GM12878 (cell line): ENCODE measurements around the gene IGSF8. TPM values are rescaled to one million over a fixed set of nuclear protein-coding genes. Genes with fewer than 3 reads are reported as not detected.

Experiments
- ATAC-seq: fragments of 200-7000 bp; cut with Tn5 transposase; 3 replicates; pipeline ENCODE4 v1.9.1; 2020; ENCODE audit warnings: mild to moderate bottlenecking, moderate library complexity
- BruUV-seq: library from RNA; stranded (reverse); fragments of 400-500 nt; replicated peaks from 2 replicates; lab custom pipeline; 2021; lab: Mats Ljungman, UMichigan
- CTCF ChIA-PET: fragments of 300-600 bp; sonication (Branson Sonifier 250); formaldehyde crosslinking; extraction: SDS; loops from one replicate; lab custom pipeline; 2021; ENCODE audit warnings: inconsistent platforms; lab: Yijun Ruan, JAX
- POLR2A ChIA-PET: fragments of 350-600 bp; formaldehyde crosslinking; extraction: SDS; loops from one replicate; lab custom pipeline; 2021; ENCODE audit warnings: inconsistent platforms; lab: Charles Lee
- RAD21 ChIA-PET: fragments of 300-600 bp; sonication (Branson Sonifier 250); formaldehyde crosslinking; loops from one replicate; lab custom pipeline; 2023; ENCODE audit warnings: antibody characterized with exemption; ENCODE audit not compliant: unreplicated experiment; lab: Charles Lee
- SMC1A ChIA-PET: fragments of 300-600 bp; sonication (Branson Sonifier 250); formaldehyde crosslinking; loops from one replicate; lab custom pipeline; 2023; ENCODE audit not compliant: unreplicated experiment, uncharacterized antibody; lab: Charles Lee
- DNase-seq: peaks from one replicate; pipeline ENCODE4 v3.0.0-alpha.2; 2011; ENCODE audit warnings: low read depth, low spot score
- FAIRE-seq: peaks from 3 replicates; lab custom pipeline; 2011; peaks lifted over from hg19 to GRCh38; lab: Jason Lieb, UNC
- H2AFZ ChIP-seq: 2 replicates; pipeline ENCODE4 v1.6.0; 2011; ENCODE audit warnings: low read depth, low read length, control low read depth; ENCODE audit not compliant: control insufficient read depth
- H3K27ac ChIP-seq: 2 replicates; pipeline ENCODE4 v1.5.1; 2011; ENCODE audit warnings: control low read depth; ENCODE audit not compliant: control insufficient read depth, insufficient read depth
- H3K27me3 ChIP-seq, 2 experiments: replicated peaks in 1 of 2; 2 replicates each; pipeline versions ENCODE4 v1.6.0 to v1.6.1; 2011; ENCODE audit warnings: low read length in 1 of 2; ENCODE audit not compliant: control insufficient read depth in 2 of 2, insufficient read depth in 2 of 2
- H3K36me3 ChIP-seq, 2 experiments: 2 replicates each; pipeline ENCODE4 v1.5.1; 2011; ENCODE audit warnings: low read length in 1 of 2; ENCODE audit not compliant: control insufficient read depth in 2 of 2, insufficient read depth in 2 of 2
- H3K4me1 ChIP-seq: 2 replicates; pipeline ENCODE4 v1.6.1; 2011; ENCODE audit warnings: mild to moderate bottlenecking, low read length, moderate library complexity, mixed read lengths; ENCODE audit not compliant: control insufficient read depth, insufficient read depth
- H3K4me2 ChIP-seq: 2 replicates; pipeline ENCODE4 v1.6.0; 2011; ENCODE audit warnings: control low read depth; ENCODE audit not compliant: control insufficient read depth, insufficient read depth
- H3K4me3 ChIP-seq: fragments of 200-600 bp; sonication (generic); 2 replicates; pipeline ENCODE4 v1.5.1; 2016
- H3K79me2 ChIP-seq: 2 replicates; pipeline ENCODE4 v1.6.0; 2011; ENCODE audit warnings: low read length; ENCODE audit not compliant: control insufficient read depth, insufficient read depth
- H3K9ac ChIP-seq: 2 replicates; pipeline ENCODE4 v1.8.0; 2011; ENCODE audit warnings: low read length, control low read depth, mixed read lengths; ENCODE audit not compliant: control insufficient read depth, insufficient read depth
- H3K9me3 ChIP-seq: replicated peaks from 3 replicates; pipeline ENCODE4 v1.5.1; 2011; ENCODE audit warnings: mild to moderate bottlenecking, low read length; ENCODE audit not compliant: control insufficient read depth, insufficient read depth
- H4K20me1 ChIP-seq: 2 replicates; pipeline ENCODE4 v1.6.0; 2011; ENCODE audit not compliant: control insufficient read depth, insufficient read depth
- BACH1 ChIP-seq: fragments of 450-650 bp; IDR thresholded peaks from 2 replicates; pipeline ENCODE4 v1.6.1; 2017; ENCODE audit warnings: mild to moderate bottlenecking, borderline replicate concordance
- DPF2 ChIP-seq: fragments of 450-650 bp; IDR thresholded peaks from 2 replicates; pipeline ENCODE4 v1.6.1; 2017; ENCODE audit warnings: mild to moderate bottlenecking
- GATAD2B ChIP-seq: fragments of 450-650 bp; conservative IDR thresholded peaks from 2 replicates; pipeline ENCODE4 v1.6.1; 2017; ENCODE audit warnings: low read depth, mild to moderate bottlenecking, moderate library complexity
- IKZF1 ChIP-seq: fragments of 450-650 bp; conservative IDR thresholded peaks from 2 replicates; pipeline ENCODE4 v1.6.1; 2017; ENCODE audit warnings: antibody characterized with exemption, mild to moderate bottlenecking
- MXI1 ChIP-seq: fragments of 150-350 bp; IDR thresholded peaks from 2 replicates; pipeline ENCODE4 v1.6.1; 2011; ENCODE audit warnings: low read depth, mild to moderate bottlenecking, inconsistent platforms, low read length, improper control_type of control experiment
- NR2C1 ChIP-seq: fragments of 450-650 bp; IDR thresholded peaks from 2 replicates; pipeline ENCODE4 v1.6.1; 2017; ENCODE audit warnings: antibody characterized with exemption, mild to moderate bottlenecking, moderate library complexity
- NR2F1 ChIP-seq: fragments of 450-650 bp; conservative IDR thresholded peaks from 2 replicates; pipeline ENCODE4 v1.6.1; 2017; ENCODE audit warnings: mild to moderate bottlenecking
- PRDM15 ChIP-seq: fragments of 450-650 bp; formaldehyde crosslinking; IDR thresholded peaks from 2 replicates; pipeline ENCODE4 v1.4.0; 2020; ENCODE audit warnings: mild to moderate bottlenecking, moderate library complexity
- RAD21 ChIP-seq: IDR thresholded peaks from 2 replicates; pipeline ENCODE4 v1.6.1; 2011; ENCODE audit warnings: mild to moderate bottlenecking, low read depth, low read length, moderate library complexity; ENCODE audit not compliant: insufficient read depth
- RAD51 ChIP-seq: fragments of 450-650 bp; IDR thresholded peaks from 2 replicates; pipeline ENCODE4 v1.6.1; 2016; ENCODE audit warnings: moderate library complexity, mild to moderate bottlenecking, inconsistent platforms
- STAT1 ChIP-seq: fragments of 450-650 bp; conservative IDR thresholded peaks from 2 replicates; pipeline ENCODE4 v1.6.1; 2014; ENCODE audit warnings: antibody characterized with exemption, mild to moderate bottlenecking
- SUZ12 ChIP-seq: fragments of 200-600 bp; sonication (generic); IDR thresholded peaks from one replicate; pipeline ENCODE4 v1.6.1; 2018; ENCODE audit warnings: antibody characterized with exemption, mild to moderate bottlenecking; ENCODE audit not compliant: unreplicated experiment
- YBX1 ChIP-seq: fragments of 450-650 bp; IDR thresholded peaks from 2 replicates; pipeline ENCODE4 v1.6.1; 2016; ENCODE audit warnings: antibody characterized with exemption
- WGBS: methylation state at CpG from one replicate; pipeline ENCODE4 v1.1.6; 2016; ENCODE audit warnings: low lambda C conversion rate; ENCODE audit not compliant: insufficient replicate concordance, insufficient coverage; ENCODE audit errors: missing lambda C conversion rate; 5-methylcytosine and 5-hydroxymethylcytosine counted together
- in situ Hi-C: fragments of 300-500 bp; cut with MboI; formaldehyde crosslinking; loops from 9 replicates; pipeline ENCODE4 v1.14.3; 2018; ENCODE audit warnings: mixed read lengths
- intact Hi-C: fragments of 100-400 bp; cut with micrococcal nuclease; formaldehyde crosslinking; loops from one replicate; pipeline ENCODE4 v1.14.2; 2022; ENCODE audit not compliant: unreplicated experiment
- polyA plus RNA-seq, 11 experiments: library from polyadenylated mRNA; depleted of rRNA in 4 of 11; unstranded in 6 of 11; stranded (reverse) in 5 of 11; fragments of >200 nt; fragmentation: Nextera tagmentation in 4 of 11; fragmentation: Illumina TruSeq in 1 of 11; extraction: Ambion mirVana in 4 of 11; extraction: Trizol in 1 of 11; gene quantifications; 1 replicate in 1 of 11; 2 replicates in 10 of 11; pipeline versions ENCODE4 v1.2.1 to v1.2.3, GENCODE V29; 2011 to 2016; ENCODE audit warnings: inconsistent platforms in 2 of 11, missing spikeins in 2 of 11, low read depth in 1 of 11
- total RNA-seq, 4 experiments: library from RNA; depleted of rRNA in 3 of 4; stranded (reverse); fragments of >200 nt in 3 of 4; fragmentation: Illumina TruSeq in 1 of 4; extraction: Trizol in 1 of 4; gene quantifications; 2 replicates each; pipeline versions ENCODE4 v1.2.1 to v1.2.3, GENCODE V29; 2013 to 2021
- TF ChIP-seq, protein P1 (sequence below): fragments of 450-650 bp; IDR thresholded peaks from 2 replicates; pipeline ENCODE4 v1.6.1; 2017; ENCODE audit warnings: borderline replicate concordance
- TF ChIP-seq, protein P2 (sequence below): fragments of 450-650 bp; formaldehyde crosslinking; IDR thresholded peaks from 2 replicates; pipeline ENCODE4 v1.4.0; 2022; ENCODE audit warnings: mild to moderate bottlenecking, moderate library complexity
- TF ChIP-seq, protein P3 (sequence below): fragments of 450-650 bp; IDR thresholded peaks from 2 replicates; pipeline ENCODE4 v1.6.1; 2014; ENCODE audit warnings: mild to moderate bottlenecking

Gene IGSF8
- total and polyA plus RNA-seq, 10 of the 15 experiments (the other 5 are each of a cell fraction or from before 2014, with no cell fraction given) = 0.64 to 24.7 (median 13.9) TPM

DNA sequence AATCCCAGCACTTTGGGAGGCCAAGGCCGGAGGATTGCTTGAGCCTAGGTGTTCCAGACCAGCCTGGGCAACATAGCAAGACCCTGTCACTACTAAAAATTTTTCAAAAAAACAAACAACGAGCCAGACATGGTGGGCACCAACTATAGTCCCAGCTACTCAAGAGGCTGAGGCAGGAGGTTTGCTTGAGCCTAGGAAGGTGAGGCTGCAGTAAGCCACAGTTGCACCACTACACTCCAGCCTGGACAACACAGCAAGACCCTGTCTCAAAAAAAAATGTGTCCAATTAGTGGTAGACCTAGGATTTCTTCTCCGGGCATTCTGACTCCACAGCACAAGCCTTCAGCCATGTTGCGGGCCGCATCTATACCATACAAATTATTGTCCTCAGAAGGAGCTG is 6.7 kb upstream of the IGSF8 start:
- ATAC-seq = no peak
- Histone ChIP-seq H3K9me3 (no peaks in the 10 kb centered on the region), H3K27ac (no peak overlapping the region), H2AFZ (no peak overlapping the region), H3K36me3 (no peaks in the 10 kb centered on the region; a peak in 1 of 4 replicates), H3K79me2 (no peaks in the 10 kb centered on the region), H3K4me1 (peaks cover 4% of the 10 kb centered on the region), H3K27me3 (no peaks in the 10 kb centered on the region; a peak in 1 of 4 replicates), H3K9ac (no peak overlapping the region), H3K4me3 (no peak overlapping the region), H3K4me2 (no peak overlapping the region), H4K20me1 (no peaks in the 10 kb centered on the region)
- ChIA-PET CTCF (interaction anchor here (0.8 to 11.6 kb wide), 16 partner anchors 9 to 272 kb away, joined by 3 to 189 read pairs (median 4); partner anchors contain the start of genes CASQ1 and PEX19), RAD21 (interaction anchor here (1.1 to 6.8 kb wide), 5 partner anchors 59 to 272 kb away, joined by 4 to 85 read pairs (median 5); no protein-coding TSS in a partner anchor), POLR2A (no interaction called here), SMC1A (interaction anchor here (1.0 to 4.9 kb wide), 9 partner anchors 52 to 271 kb away, joined by 4 to 46 read pairs (median 4); partner anchors contain the start of gene CASQ1)
- BruUV-seq = no TSS peak
- in situ Hi-C loops = no loop called here
- 81% methylated on average over 5 of the region's 5 CpGs for WGBS
- DNase-seq = no peak
- intact Hi-C loops = no loop called here
- FAIRE-seq = no peak
- TF ChIP-seq BACH1 (no peak), DPF2 (no peak), IKZF1 (no peak), SUZ12 (no peak), RAD21 (no peak), MXI1 (no peak), RAD51 (no peak), GATAD2B (no peak), YBX1 (no peak), STAT1 (no peak), NR2C1 (no peak), PRDM15 (CRISPR knock-in tag) (no peak), NR2F1 (no peak)
- TF ChIP-seq, protein P1, sequence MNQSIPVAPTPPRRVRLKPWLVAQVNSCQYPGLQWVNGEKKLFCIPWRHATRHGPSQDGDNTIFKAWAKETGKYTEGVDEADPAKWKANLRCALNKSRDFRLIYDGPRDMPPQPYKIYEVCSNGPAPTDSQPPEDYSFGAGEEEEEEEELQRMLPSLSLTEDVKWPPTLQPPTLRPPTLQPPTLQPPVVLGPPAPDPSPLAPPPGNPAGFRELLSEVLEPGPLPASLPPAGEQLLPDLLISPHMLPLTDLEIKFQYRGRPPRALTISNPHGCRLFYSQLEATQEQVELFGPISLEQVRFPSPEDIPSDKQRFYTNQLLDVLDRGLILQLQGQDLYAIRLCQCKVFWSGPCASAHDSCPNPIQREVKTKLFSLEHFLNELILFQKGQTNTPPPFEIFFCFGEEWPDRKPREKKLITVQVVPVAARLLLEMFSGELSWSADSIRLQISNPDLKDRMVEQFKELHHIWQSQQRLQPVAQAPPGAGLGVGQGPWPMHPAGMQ = no peak
- TF ChIP-seq, protein P2, sequence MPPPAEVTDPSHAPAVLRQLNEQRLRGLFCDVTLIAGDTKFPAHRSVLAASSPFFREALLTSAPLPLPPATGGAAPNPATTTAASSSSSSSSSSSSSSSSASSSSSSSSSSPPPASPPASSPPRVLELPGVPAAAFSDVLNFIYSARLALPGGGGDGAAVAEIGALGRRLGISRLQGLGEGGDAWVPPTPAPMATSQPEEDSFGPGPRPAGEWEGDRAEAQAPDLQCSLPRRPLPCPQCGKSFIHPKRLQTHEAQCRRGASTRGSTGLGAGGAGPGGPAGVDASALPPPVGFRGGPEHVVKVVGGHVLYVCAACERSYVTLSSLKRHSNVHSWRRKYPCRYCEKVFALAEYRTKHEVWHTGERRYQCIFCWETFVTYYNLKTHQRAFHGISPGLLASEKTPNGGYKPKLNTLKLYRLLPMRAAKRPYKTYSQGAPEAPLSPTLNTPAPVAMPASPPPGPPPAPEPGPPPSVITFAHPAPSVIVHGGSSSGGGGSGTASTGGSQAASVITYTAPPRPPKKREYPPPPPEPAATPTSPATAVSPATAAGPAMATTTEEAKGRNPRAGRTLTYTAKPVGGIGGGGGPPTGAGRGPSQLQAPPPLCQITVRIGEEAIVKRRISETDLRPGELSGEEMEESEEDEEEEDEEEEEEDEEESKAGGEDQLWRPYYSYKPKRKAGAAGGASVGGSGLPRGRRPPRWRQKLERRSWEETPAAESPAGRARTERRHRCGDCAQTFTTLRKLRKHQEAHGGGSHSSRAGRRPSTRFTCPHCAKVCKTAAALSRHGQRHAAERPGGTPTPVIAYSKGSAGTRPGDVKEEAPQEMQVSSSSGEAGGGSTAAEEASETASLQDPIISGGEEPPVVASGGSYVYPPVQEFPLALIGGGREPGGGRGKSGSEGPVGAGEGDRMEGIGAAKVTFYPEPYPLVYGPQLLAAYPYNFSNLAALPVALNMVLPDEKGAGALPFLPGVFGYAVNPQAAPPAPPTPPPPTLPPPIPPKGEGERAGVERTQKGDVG (CRISPR knock-in tag) = no peak
- TF ChIP-seq, protein P3, sequence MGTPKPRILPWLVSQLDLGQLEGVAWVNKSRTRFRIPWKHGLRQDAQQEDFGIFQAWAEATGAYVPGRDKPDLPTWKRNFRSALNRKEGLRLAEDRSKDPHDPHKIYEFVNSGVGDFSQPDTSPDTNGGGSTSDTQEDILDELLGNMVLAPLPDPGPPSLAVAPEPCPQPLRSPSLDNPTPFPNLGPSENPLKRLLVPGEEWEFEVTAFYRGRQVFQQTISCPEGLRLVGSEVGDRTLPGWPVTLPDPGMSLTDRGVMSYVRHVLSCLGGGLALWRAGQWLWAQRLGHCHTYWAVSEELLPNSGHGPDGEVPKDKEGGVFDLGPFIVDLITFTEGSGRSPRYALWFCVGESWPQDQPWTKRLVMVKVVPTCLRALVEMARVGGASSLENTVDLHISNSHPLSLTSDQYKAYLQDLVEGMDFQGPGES = no peak
